ENCODE measurements around the gene RASA4B. TPM values are rescaled to one million over a fixed set of nuclear protein-coding genes. Genes with fewer than 3 reads are reported as not detected.

The RASA4B gene
- total RNA-seq, 1 experiment from 2014 or later: 6.0 TPM

GRCh38 chr7:102446387-102447156 is 71.0 kb downstream of the RASA4B start:
- Histone ChIP-seq H3K9me2 (ENCODE audit: insufficient read depth) (no peaks in the 10 kb centered on the region), H3K79me2 (ENCODE audit: insufficient read depth, low read length) (no peaks in the 10 kb centered on the region), H3K4me1 (ENCODE audit: control insufficient read depth in 1 of 2, insufficient read depth in 2 of 2, low read length in 2 of 2) (peaks cover 6 to 28% of the 10 kb centered on the region in 2 experiments), H4K20me1 (ENCODE audit: insufficient read depth) (no peaks in the 10 kb centered on the region), H3K4me2 (ENCODE audit: low read length) (no peak overlapping the region), H3K9me3 (ENCODE audit: control insufficient read depth in 1 of 2, insufficient read depth in 1 of 2, low read depth in 1 of 2, low read length in 2 of 2) (no peaks in the 10 kb centered on the region), H3K9ac (ENCODE audit: low read length) (no peak overlapping the region), H3K4me3 (replicated peaks in 1 of 2; ENCODE audit: low read depth in 1 of 2, low read length in 2 of 2) (no peak overlapping the region), H3K27me3 (ENCODE audit: insufficient read depth, low read length) (no peaks in the 10 kb centered on the region), H3K27ac (ENCODE audit: low read depth, low read length) (no peak overlapping the region), H2AFZ (ENCODE audit: low read depth, low read length, poor library complexity, severe bottlenecking) (no peak overlapping the region), H3K36me3 (ENCODE audit: control insufficient read depth in 1 of 2, insufficient read depth in 2 of 2, low read length in 2 of 2) (no peaks in the 10 kb centered on the region; a peak in 1 of 4 replicates)
- ChIA-PET CTCF (no interaction called here), POLR2A (no interaction called here), RAD21 (ENCODE audit: low non-redundant PET in 1 of 2, low total read pairs in 2 of 2, uncharacterized antibody in 2 of 2, unreplicated experiment in 2 of 2) (no interaction called here)
- ATAC-seq (no peak), DNase-seq (ENCODE audit: low read depth, low spot score) (no peak)
- no TSS peak for BruUV-seq (replicated peaks)
- intact Hi-C loops (cut with micrococcal nuclease): no loop called here
- TF ChIP-seq POLR2A (IDR thresholded peaks at IDR 0.05; ENCODE audit: borderline replicate concordance, extremely low read depth, insufficient read depth, insufficient read length) (no peak), RAD21 (IDR thresholded peaks at IDR 0.05; ENCODE audit: low read depth) (no peak)

DNA sequence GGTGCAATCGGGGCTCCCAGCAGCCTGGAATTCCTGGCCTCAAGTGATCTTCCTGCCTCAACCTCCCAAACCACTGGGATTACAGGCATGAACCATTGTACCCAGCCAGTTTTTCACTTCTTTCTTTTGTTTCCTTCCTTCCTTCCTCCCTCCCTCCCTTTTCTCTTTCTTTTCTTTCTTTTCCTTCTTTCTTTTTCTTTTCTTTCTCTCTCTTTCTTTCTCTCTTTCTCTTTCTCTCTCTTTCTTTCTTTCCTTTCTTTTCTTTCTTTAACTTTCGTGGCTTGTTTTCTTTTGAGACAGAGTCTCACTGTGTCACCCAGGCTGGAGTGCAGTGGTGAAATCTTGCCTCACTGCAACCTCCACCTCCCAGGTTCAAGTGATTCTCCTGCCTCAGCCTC is 71.9 kb downstream of the RASA4B start:
- RAD21 ChIA-PET (ENCODE audit: low non-redundant PET in 1 of 2, low total read pairs in 2 of 2, uncharacterized antibody in 2 of 2, unreplicated experiment in 2 of 2): no interaction called here
- POLR2A ChIA-PET: no interaction called here
- Histone ChIP-seq H3K4me1 (ENCODE audit: control insufficient read depth in 1 of 2, insufficient read depth in 2 of 2, low read length in 2 of 2) (peaks cover 10 to 34% of the 10 kb centered on the region in 2 experiments), H3K9ac (ENCODE audit: low read length) (no peak overlapping the region), H3K4me2 (ENCODE audit: low read length) (no peak overlapping the region), H4K20me1 (ENCODE audit: insufficient read depth) (no peaks in the 10 kb centered on the region), H3K9me2 (ENCODE audit: insufficient read depth) (no peaks in the 10 kb centered on the region), H3K9me3 (ENCODE audit: control insufficient read depth in 1 of 2, insufficient read depth in 1 of 2, low read depth in 1 of 2, low read length in 2 of 2) (no peaks in the 10 kb centered on the region), H3K79me2 (ENCODE audit: insufficient read depth, low read length) (no peaks in the 10 kb centered on the region), H3K4me3 (replicated peaks in 1 of 2; ENCODE audit: low read depth in 1 of 2, low read length in 2 of 2) (no peak overlapping the region), H3K27me3 (ENCODE audit: insufficient read depth, low read length) (no peaks in the 10 kb centered on the region), H3K36me3 (ENCODE audit: control insufficient read depth in 1 of 2, insufficient read depth in 2 of 2, low read length in 2 of 2) (no peaks in the 10 kb centered on the region; a peak in 1 of 4 replicates), H3K27ac (ENCODE audit: low read depth, low read length) (no peak overlapping the region), H2AFZ (ENCODE audit: low read depth, low read length, poor library complexity, severe bottlenecking) (no peak overlapping the region)
- no TSS peak for BruUV-seq (replicated peaks)
- intact Hi-C loops (cut with micrococcal nuclease): no loop called here
- DNase-seq (ENCODE audit: low read depth, low spot score) (no peak), ATAC-seq (no peak)
- TF ChIP-seq TCF7L2 (IDR thresholded peaks at IDR 0.05; ENCODE audit: borderline replicate concordance, extremely low read depth, insufficient read depth, insufficient read length): no peak
- no peak for TF ChIP-seq EZH2 (IDR thresholded peaks at IDR 0.05)
- no peak for TF ChIP-seq ELF1 (IDR thresholded peaks at IDR 0.05; ENCODE audit: borderline replicate concordance, low read depth)
- no peak for TF ChIP-seq POLR2AphosphoS5 (IDR thresholded peaks at IDR 0.05; ENCODE audit: low read depth, low read length)
- no peak for TF ChIP-seq SP1 (IDR thresholded peaks at IDR 0.05; ENCODE audit: low read depth)
- TF ChIP-seq CBX3 (IDR thresholded peaks at IDR 0.05; ENCODE audit: low read depth): no peak
- CTCF ChIA-PET: no interaction called here
